HepG2 (cell line): Measurements from ENCODE around the gene CAPN11. TPM values are rescaled to one million over a fixed set of nuclear protein-coding genes. Genes with fewer than 3 reads are reported as not detected.

Experiments used
- AHR ChIP-seq: IDR thresholded peaks from 2 replicates; pipeline ENCODE4 v1.6.1; 2018; ENCODE audit warnings: missing genetic modification reagents, missing compliant biosample characterization
- CC2D1A ChIP-seq: sonication (generic); formaldehyde crosslinking; IDR thresholded peaks from 2 replicates; pipeline ENCODE4 v1.8.1; 2023; ENCODE audit warnings: mild to moderate bottlenecking, missing genetic modification reagents
- GABPB1 ChIP-seq: IDR thresholded peaks from 2 replicates; pipeline ENCODE4 v1.6.1; 2016; ENCODE audit warnings: mild to moderate bottlenecking, missing genetic modification reagents, moderate library complexity, missing compliant biosample characterization
- MIER3 ChIP-seq: IDR thresholded peaks from 2 replicates; pipeline ENCODE4 v1.6.1; 2016; ENCODE audit warnings: missing compliant biosample characterization, borderline replicate concordance
- PAF1 ChIP-seq: IDR thresholded peaks from 2 replicates; pipeline ENCODE4 v1.6.1; 2016; ENCODE audit warnings: missing genetic modification reagents, missing compliant biosample characterization
- ZNF350 ChIP-seq: sonication (generic); formaldehyde crosslinking; IDR thresholded peaks from 2 replicates; pipeline ENCODE4 v1.4.0; 2020; ENCODE audit warnings: mild to moderate bottlenecking, low read depth, missing genetic modification reagents, borderline replicate concordance
- ZNF780A ChIP-seq: sonication (generic); formaldehyde crosslinking; IDR thresholded peaks from 2 replicates; pipeline ENCODE4 v1.8.0; 2022; ENCODE audit warnings: mild to moderate bottlenecking, missing genetic modification reagents, moderate library complexity
- polyA plus RNA-seq, 8 experiments: library from polyadenylated mRNA; depleted of rRNA in 3 of 8; stranded (reverse) in 7 of 8; unstranded in 1 of 8; fragments of >200 nt; fragmentation: Illumina TruSeq in 4 of 8; extraction: Trizol in 4 of 8; gene quantifications; 2 replicates each; pipeline versions ENCODE4 v1.2.1 to v1.2.3, GENCODE V29; 2011 to 2016; ENCODE audit warnings: low read depth in 4 of 8, missing spikeins in 1 of 8, mixed read lengths in 1 of 8; ENCODE audit not compliant: insufficient read depth in 1 of 8
- total RNA-seq, 5 experiments: library from RNA; depleted of rRNA; stranded (reverse); fragments of >200 nt; fragmentation: Illumina TruSeq; extraction: Trizol; gene quantifications; 2 replicates each; pipeline ENCODE4 v1.2.3, GENCODE V29; 2016; ENCODE audit warnings: low read depth in 1 of 5
- TF ChIP-seq, protein P1 (sequence below): sonication (generic); formaldehyde crosslinking; IDR thresholded peaks from 2 replicates; pipeline ENCODE4 v1.9.0; 2021; ENCODE audit warnings: missing genetic modification reagents, mild to moderate bottlenecking, borderline replicate concordance
- TF ChIP-seq, protein P2 (sequence below): sonication (generic); formaldehyde crosslinking; IDR thresholded peaks from 2 replicates; pipeline ENCODE4 v1.5.1; 2020; ENCODE audit warnings: mild to moderate bottlenecking, missing genetic modification reagents, moderate library complexity
- TF ChIP-seq, protein P3 (sequence below): sonication (generic); formaldehyde crosslinking; IDR thresholded peaks from 2 replicates; pipeline ENCODE4 v1.4.0; 2020; ENCODE audit warnings: mild to moderate bottlenecking, missing genetic modification reagents
- TF ChIP-seq, protein P4 (sequence below): sonication (generic); formaldehyde crosslinking; IDR thresholded peaks from 2 replicates; pipeline ENCODE4 v1.5.0; 2020; ENCODE audit warnings: mild to moderate bottlenecking, missing genetic modification reagents, borderline replicate concordance
- TF ChIP-seq, protein P5 (sequence below): sonication (generic); formaldehyde crosslinking; IDR thresholded peaks from 2 replicates; pipeline ENCODE4 v1.8.1; 2023; ENCODE audit warnings: mild to moderate bottlenecking, missing genetic modification reagents, borderline replicate concordance

CAPN11 gene
- total and polyA plus RNA-seq, 2 of the 13 experiments (the other 11 are each of a cell fraction or from before 2014, with no cell fraction given): 0.07 to 0.11 TPM

DNA sequence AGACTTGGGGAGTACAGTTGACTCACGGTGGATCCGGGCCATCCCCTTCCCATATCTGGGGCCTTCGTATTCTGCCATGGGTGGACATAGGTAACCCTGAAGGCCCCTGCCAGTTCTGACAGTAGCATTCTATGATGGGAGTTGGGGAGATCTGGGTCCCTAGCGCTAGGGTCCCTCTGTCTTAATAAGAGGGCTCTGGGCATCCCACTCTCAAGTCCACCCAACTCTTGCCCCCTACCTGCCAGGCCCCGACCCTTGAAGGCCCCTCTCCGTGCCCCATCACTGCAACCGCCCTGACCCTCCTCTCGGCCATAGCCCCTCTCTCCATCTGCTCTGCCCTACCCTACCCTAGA is 6.5 kb upstream of the CAPN11 start (continued):
- 0 out of 2 replicates have a peak, but pooled peaks have one; percentile 7 for TF ChIP-seq ZNF350 (CRISPR knock-in tag)
- TF ChIP-seq AHR (CRISPR knock-in tag): no peak
- no peak for TF ChIP-seq MIER3
- TF ChIP-seq, protein P1, sequence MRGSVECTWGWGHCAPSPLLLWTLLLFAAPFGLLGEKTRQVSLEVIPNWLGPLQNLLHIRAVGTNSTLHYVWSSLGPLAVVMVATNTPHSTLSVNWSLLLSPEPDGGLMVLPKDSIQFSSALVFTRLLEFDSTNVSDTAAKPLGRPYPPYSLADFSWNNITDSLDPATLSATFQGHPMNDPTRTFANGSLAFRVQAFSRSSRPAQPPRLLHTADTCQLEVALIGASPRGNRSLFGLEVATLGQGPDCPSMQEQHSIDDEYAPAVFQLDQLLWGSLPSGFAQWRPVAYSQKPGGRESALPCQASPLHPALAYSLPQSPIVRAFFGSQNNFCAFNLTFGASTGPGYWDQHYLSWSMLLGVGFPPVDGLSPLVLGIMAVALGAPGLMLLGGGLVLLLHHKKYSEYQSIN (CRISPR knock-in tag): no peak
- 0 out of 2 replicates have a peak, but pooled peaks have one; percentile 48 for TF ChIP-seq CC2D1A (CRISPR knock-in tag)
- no peak for TF ChIP-seq PAF1 (CRISPR knock-in tag)
- TF ChIP-seq ZNF780A: no peak
- TF ChIP-seq, protein P2, sequence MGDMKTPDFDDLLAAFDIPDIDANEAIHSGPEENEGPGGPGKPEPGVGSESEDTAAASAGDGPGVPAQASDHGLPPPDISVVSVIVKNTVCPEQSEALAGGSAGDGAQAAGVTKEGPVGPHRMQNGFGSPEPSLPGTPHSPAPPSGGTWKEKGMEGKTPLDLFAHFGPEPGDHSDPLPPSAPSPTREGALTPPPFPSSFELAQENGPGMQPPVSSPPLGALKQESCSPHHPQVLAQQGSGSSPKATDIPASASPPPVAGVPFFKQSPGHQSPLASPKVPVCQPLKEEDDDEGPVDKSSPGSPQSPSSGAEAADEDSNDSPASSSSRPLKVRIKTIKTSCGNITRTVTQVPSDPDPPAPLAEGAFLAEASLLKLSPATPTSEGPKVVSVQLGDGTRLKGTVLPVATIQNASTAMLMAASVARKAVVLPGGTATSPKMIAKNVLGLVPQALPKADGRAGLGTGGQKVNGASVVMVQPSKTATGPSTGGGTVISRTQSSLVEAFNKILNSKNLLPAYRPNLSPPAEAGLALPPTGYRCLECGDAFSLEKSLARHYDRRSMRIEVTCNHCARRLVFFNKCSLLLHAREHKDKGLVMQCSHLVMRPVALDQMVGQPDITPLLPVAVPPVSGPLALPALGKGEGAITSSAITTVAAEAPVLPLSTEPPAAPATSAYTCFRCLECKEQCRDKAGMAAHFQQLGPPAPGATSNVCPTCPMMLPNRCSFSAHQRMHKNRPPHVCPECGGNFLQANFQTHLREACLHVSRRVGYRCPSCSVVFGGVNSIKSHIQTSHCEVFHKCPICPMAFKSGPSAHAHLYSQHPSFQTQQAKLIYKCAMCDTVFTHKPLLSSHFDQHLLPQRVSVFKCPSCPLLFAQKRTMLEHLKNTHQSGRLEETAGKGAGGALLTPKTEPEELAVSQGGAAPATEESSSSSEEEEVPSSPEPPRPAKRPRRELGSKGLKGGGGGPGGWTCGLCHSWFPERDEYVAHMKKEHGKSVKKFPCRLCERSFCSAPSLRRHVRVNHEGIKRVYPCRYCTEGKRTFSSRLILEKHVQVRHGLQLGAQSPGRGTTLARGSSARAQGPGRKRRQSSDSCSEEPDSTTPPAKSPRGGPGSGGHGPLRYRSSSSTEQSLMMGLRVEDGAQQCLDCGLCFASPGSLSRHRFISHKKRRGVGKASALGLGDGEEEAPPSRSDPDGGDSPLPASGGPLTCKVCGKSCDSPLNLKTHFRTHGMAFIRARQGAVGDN (CRISPR knock-in tag): 0 out of 2 replicates have a peak, but pooled peaks have one; percentile 24
- TF ChIP-seq, protein P3, sequence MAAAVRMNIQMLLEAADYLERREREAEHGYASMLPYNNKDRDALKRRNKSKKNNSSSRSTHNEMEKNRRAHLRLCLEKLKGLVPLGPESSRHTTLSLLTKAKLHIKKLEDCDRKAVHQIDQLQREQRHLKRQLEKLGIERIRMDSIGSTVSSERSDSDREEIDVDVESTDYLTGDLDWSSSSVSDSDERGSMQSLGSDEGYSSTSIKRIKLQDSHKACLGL: 0 out of 2 replicates have a peak, but pooled peaks have one; percentile 9
- TF ChIP-seq, protein P4, sequence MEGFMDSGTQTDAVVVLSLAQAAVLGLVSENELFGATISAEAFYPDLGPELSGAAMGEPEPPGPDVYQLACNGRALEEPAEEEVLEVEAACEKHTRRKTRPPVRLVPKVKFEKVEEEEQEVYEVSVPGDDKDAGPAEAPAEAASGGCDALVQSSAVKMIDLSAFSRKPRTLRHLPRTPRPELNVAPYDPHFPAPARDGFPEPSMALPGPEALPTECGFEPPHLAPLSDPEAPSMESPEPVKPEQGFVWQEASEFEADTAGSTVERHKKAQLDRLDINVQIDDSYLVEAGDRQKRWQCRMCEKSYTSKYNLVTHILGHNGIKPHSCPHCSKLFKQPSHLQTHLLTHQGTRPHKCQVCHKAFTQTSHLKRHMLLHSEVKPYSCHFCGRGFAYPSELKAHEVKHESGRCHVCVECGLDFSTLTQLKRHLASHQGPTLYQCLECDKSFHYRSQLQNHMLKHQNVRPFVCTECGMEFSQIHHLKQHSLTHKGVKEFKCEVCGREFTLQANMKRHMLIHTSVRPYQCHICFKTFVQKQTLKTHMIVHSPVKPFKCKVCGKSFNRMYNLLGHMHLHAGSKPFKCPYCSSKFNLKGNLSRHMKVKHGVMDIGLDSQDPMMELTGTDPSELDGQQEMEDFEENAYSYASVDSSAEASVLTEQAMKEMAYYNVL: 0 out of 2 replicates have a peak, but pooled peaks have one; percentile 12
- no peak for TF ChIP-seq GABPB1 (CRISPR knock-in tag)
- TF ChIP-seq, protein P5, sequence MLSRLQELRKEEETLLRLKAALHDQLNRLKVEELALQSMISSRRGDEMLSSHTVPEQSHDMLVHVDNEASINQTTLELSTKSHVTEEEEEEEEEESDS (CRISPR knock-in tag): 0 out of 2 replicates have a peak, but pooled peaks have one; percentile 9
- TF ChIP-seq, all 625 proteins: peak for 15
